ENCODE data around the gene PPP1R13B.
A peak's percentile ranks its signal among the peaks of the same experiment; 100 is the strongest.

The PPP1R13B gene

GRCh38 chr14:103742499-103743255, 104.7 kb downstream of the PPP1R13B start:
- DNase-seq (ENCODE audit: low read depth in 2 of 2) = no peak

- DNase-seq (ENCODE audit: low read depth in 2 of 2) = no peak
These were observed 105.5 kb downstream of the PPP1R13B start for GRCh38 chr14:103741876-103742275.

GRCh38 chr14:103740991-103741689, 106.2 kb downstream of the PPP1R13B start:
- DNase-seq (ENCODE audit: low read depth in 2 of 2) = no peak

- no peak for DNase-seq (ENCODE audit: low read depth in 2 of 2)
These were observed 107.4 kb downstream of the PPP1R13B start for GRCh38 chr14:103739793-103740501.

- no peak for DNase-seq (ENCODE audit: low read depth in 2 of 2)
These were observed 107.9 kb downstream of the PPP1R13B start for GRCh38 chr14:103739466-103739792.

GRCh38 chr14:103738701-103739451, 108.5 kb downstream of the PPP1R13B start:
- DNase-seq (ENCODE audit: low read depth in 2 of 2) = no peak

- DNase-seq (ENCODE audit: low read depth in 2 of 2) = peak in 1 of 2 experiments; percentile 36
These were observed 109.2 kb downstream of the PPP1R13B start for GRCh38 chr14:103738166-103738565.

- DNase-seq (ENCODE audit: low read depth in 2 of 2) = no peak
These were observed 109.8 kb downstream of the PPP1R13B start for GRCh38 chr14:103737432-103738045.

GRCh38 chr14:103736546-103737431, 110.6 kb downstream of the PPP1R13B start:
- DNase-seq (ENCODE audit: low read depth in 2 of 2) = no peak

- no peak for DNase-seq (ENCODE audit: low read depth in 2 of 2)
These were observed 111.4 kb downstream of the PPP1R13B start for GRCh38 chr14:103735815-103736545.

GRCh38 chr14:103735439-103735814, 111.9 kb downstream of the PPP1R13B start:
- no peak for DNase-seq (ENCODE audit: low read depth in 2 of 2)

- DNase-seq (ENCODE audit: low read depth in 2 of 2) = no peak
These were observed 112.4 kb downstream of the PPP1R13B start for GRCh38 chr14:103735022-103735421.

GRCh38 chr14:103734081-103734888, 113.1 kb downstream of the PPP1R13B start:
- no peak for DNase-seq (ENCODE audit: low read depth in 2 of 2)

- no peak for DNase-seq (ENCODE audit: low read depth in 2 of 2)
These were observed 113.7 kb downstream of the PPP1R13B start for GRCh38 chr14:103733651-103734050.

- no peak for DNase-seq (ENCODE audit: low read depth in 2 of 2)
These were observed 114.3 kb downstream of the PPP1R13B start for GRCh38 chr14:103732868-103733620.

GRCh38 chr14:103731916-103732867, 115.2 kb downstream of the PPP1R13B start:
- no peak for DNase-seq (ENCODE audit: low read depth in 2 of 2)

GRCh38 chr14:103731481-103731880, 115.9 kb downstream of the PPP1R13B start:
- no peak for DNase-seq (ENCODE audit: low read depth in 2 of 2)

All from fibroblast of skin of left biceps (primary cell).